ENCODE results near the gene COL4A6. TPM values are rescaled to one million over a fixed set of nuclear protein-coding genes. Genes with fewer than 3 reads are reported as not detected.

Gene COL4A6
- total and polyA plus RNA-seq, 12 donors = 0.14 to 1.4 (median 0.73) TPM

GRCh38 chrX:108275732-108276131 is 162.5 kb downstream of the COL4A6 start:
- H3K9me3 ChIP-seq (replicated peaks in 1 of 3) = no peaks in the 10 kb centered on the region
- no peaks in the 10 kb centered on the region for H3K4me1 ChIP-seq (replicated peaks in 1 of 2)
- WGBS, 4 donors = 44 to 75% (median 68%) methylated on average over 4 of the region's 4 CpGs
- peaks cover 6% of the 10 kb centered on the region for H3K27me3 ChIP-seq
- no peak for DNase-seq
- no peak for TF ChIP-seq CTCF (IDR thresholded peaks at IDR 0.05)
- no peak for TF ChIP-seq POLR2A (IDR thresholded peaks at IDR 0.05)
- no peak overlapping the region for H3K4me3 ChIP-seq
- no peaks in the 10 kb centered on the region for H3K36me3 ChIP-seq (replicated peaks in 1 of 2)
- H3K27ac ChIP-seq = no peak overlapping the region
- intact Hi-C loops (cut with DNase I) = no loop called here

- TF ChIP-seq CTCF (IDR thresholded peaks at IDR 0.05) (no peak), POLR2A (IDR thresholded peaks at IDR 0.05) (no peak)
- WGBS, 4 donors = 34 to 44% (median 41%) methylated on average over 2 of the region's 2 CpGs
- DNase-seq = no peak
- no peaks in the 10 kb centered on the region for H3K36me3 ChIP-seq (replicated peaks in 1 of 2)
- H3K4me3 ChIP-seq = no peak overlapping the region
- H3K4me1 ChIP-seq (replicated peaks in 1 of 2) = no peaks in the 10 kb centered on the region
- H3K9me3 ChIP-seq (replicated peaks in 1 of 3) = no peaks in the 10 kb centered on the region
- H3K27me3 ChIP-seq = peaks cover 6% of the 10 kb centered on the region
- no peak overlapping the region for H3K27ac ChIP-seq
- intact Hi-C loops (cut with DNase I) = no loop called here
Observed at GRCh38 chrX:108271397-108271787, 166.8 kb downstream of the COL4A6 start.

- H3K4me3 ChIP-seq = no peak overlapping the region
- no peak for DNase-seq
- no peaks in the 10 kb centered on the region for H3K9me3 ChIP-seq (replicated peaks in 1 of 3)
- H3K27me3 ChIP-seq = peaks cover 6% of the 10 kb centered on the region
- no peaks in the 10 kb centered on the region for H3K4me1 ChIP-seq (replicated peaks in 1 of 2)
- intact Hi-C loops (cut with DNase I) = no loop called here
- 53 to 81% (median 59%) methylated on average over 3 to 6 of the region's 6 CpGs for WGBS, 4 donors
- no peaks in the 10 kb centered on the region for H3K36me3 ChIP-seq (replicated peaks in 1 of 2)
- H3K27ac ChIP-seq = no peak overlapping the region
- no peak for TF ChIP-seq CTCF (IDR thresholded peaks at IDR 0.05)
- TF ChIP-seq POLR2A (IDR thresholded peaks at IDR 0.05) = no peak
Observed at GRCh38 chrX:108270739-108271396, 167.4 kb downstream of the COL4A6 start.

- H3K27ac ChIP-seq = no peak overlapping the region
- intact Hi-C loops (cut with DNase I) = no loop called here
Observed at GRCh38 chrX:108270280-108270679, 167.9 kb downstream of the COL4A6 start.

More at GRCh38 chrX:108270280-108270679, 167.9 kb downstream of the COL4A6 start:
- H3K4me3 ChIP-seq = no peak overlapping the region
- TF ChIP-seq POLR2A (IDR thresholded peaks at IDR 0.05) (no peak), CTCF (IDR thresholded peaks at IDR 0.05) (no peak)
- H3K9me3 ChIP-seq (replicated peaks in 1 of 3) = no peaks in the 10 kb centered on the region
- no peak for DNase-seq
- H3K4me1 ChIP-seq (replicated peaks in 1 of 2) = no peaks in the 10 kb centered on the region
- 53 to 91% (median 84%) methylated on average over 1 of the region's 1 CpG for WGBS, 4 donors
- no peaks in the 10 kb centered on the region for H3K36me3 ChIP-seq (replicated peaks in 1 of 2)
- H3K27me3 ChIP-seq = peaks cover 6% of the 10 kb centered on the region

All from adrenal gland (tissue), 12 donors.